Measurements from ENCODE around the gene SIX2. TPM values are rescaled to one million over a fixed set of nuclear protein-coding genes. Genes with fewer than 3 reads are reported as not detected.
A peak's percentile ranks its signal among the peaks of the same experiment; 100 is the strongest.

The SIX2 gene
- total and polyA plus RNA-seq, 12 donors, result 0.06 to 0.40 (median 0.14) TPM; not detected in 5

- Histone ChIP-seq H3K9me3 (replicated peaks in 1 of 3) (no peaks in the 10 kb centered on the region), H3K27ac (no peak overlapping the region), H3K4me3 (no peak overlapping the region), H3K36me3 (replicated peaks in 1 of 2) (no peaks in the 10 kb centered on the region), H3K4me1 (replicated peaks in 1 of 2) (no peaks in the 10 kb centered on the region), H3K27me3 (peaks cover 19% of the 10 kb centered on the region)
- no peak for TF ChIP-seq CTCF (IDR thresholded peaks at IDR 0.05)
- no peak for TF ChIP-seq POLR2A (IDR thresholded peaks at IDR 0.05)
- intact Hi-C loops (cut with DNase I), result no loop called here
- 54 to 81% (median 66%) methylated on average over 9 to 15 of the region's 15 CpGs for WGBS, 4 donors
- DNase-seq, result peak in 3 of 7 donors; percentile 70 to 90 (median 72)
Measured at GRCh38 chr2:44970846-44971450, 38.3 kb downstream of the SIX2 start.

GRCh38 chr2:44969936-44970335 is 39.3 kb downstream of the SIX2 start:
- 86 to 92% (median 90%) methylated on average over 4 of the region's 4 CpGs for WGBS, 4 donors
- intact Hi-C loops (cut with DNase I), result no loop called here
- no peak overlapping the region for H3K4me3 ChIP-seq
- no peak for DNase-seq
- no peaks in the 10 kb centered on the region for H3K4me1 ChIP-seq (replicated peaks in 1 of 2)
- peaks cover 20% of the 10 kb centered on the region for H3K27me3 ChIP-seq
- no peaks in the 10 kb centered on the region for H3K9me3 ChIP-seq (replicated peaks in 1 of 3)
- TF ChIP-seq CTCF (IDR thresholded peaks at IDR 0.05) (no peak), POLR2A (IDR thresholded peaks at IDR 0.05) (no peak)
- no peak overlapping the region for H3K27ac ChIP-seq
- H3K36me3 ChIP-seq (replicated peaks in 1 of 2), result no peaks in the 10 kb centered on the region

DNA sequence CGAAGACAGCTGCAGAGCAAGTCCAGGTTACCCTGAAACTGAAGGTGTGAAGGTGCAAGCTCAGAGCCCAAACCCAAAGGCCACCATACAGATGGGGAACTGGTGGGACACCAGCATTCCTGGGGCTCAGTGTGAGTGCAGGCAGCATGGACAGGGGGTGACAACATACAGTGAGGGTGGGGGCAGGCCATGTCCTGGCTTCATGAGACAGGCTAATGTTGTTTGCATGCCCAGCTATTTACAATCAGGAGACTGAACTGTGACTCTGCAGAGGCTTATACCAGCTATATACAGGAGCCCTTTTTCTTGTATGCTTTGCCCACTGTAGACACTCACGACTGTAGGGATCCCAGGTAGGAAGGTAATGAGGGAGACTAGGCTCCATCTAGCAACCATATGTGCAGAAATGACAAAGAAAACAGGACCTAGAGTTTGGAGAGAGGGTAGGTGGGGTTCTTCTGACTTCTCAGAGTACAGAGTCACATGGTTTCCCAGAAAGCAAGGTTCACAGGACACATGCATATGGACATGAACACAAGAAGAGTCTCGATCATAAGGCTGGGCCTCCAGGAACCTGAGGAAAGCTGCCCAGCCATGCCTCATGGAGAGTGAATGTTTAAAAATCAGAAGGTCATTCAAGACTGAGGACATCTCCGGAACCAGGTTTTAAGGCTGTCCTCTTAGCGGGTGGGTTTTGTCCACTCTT is 41.4 kb downstream of the SIX2 start:
- Histone ChIP-seq H3K27ac (no peak overlapping the region), H3K4me1 (replicated peaks in 1 of 2) (no peaks in the 10 kb centered on the region), H3K36me3 (replicated peaks in 1 of 2) (no peaks in the 10 kb centered on the region), H3K9me3 (replicated peaks in 1 of 3) (no peaks in the 10 kb centered on the region), H3K27me3 (peaks cover 13% of the 10 kb centered on the region), H3K4me3 (no peak overlapping the region)
- TF ChIP-seq POLR2A (IDR thresholded peaks at IDR 0.05) (no peak), CTCF (IDR thresholded peaks at IDR 0.05) (no peak)
- 84 to 91% (median 87%) methylated on average over 5 of the region's 5 CpGs for WGBS, 4 donors
- DNase-seq, result peak in 1 of 7 donors; percentile 2
- intact Hi-C loops (cut with DNase I), result no loop called here

DNA sequence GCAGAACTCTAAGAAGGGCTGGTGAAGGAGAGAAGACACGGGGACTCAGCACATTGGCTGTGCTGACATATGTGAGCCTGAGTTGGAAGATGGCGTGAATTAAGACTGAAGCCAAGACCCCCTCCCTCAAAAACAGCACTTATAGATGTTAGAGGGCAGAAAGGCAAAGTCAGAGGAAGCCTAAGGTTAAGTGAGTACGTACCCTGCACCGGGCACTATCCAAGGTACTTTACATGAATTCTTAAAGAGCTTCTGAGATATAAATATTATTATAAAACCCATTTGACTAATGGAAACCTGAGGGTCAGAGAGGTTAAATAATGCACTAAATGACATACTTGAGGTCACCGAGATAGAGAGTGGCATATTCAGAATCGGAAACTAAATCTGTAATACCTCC is 42.2 kb downstream of the SIX2 start:
- Histone ChIP-seq H3K27ac (no peak overlapping the region), H3K4me1 (replicated peaks in 1 of 2) (no peaks in the 10 kb centered on the region), H3K36me3 (replicated peaks in 1 of 2) (no peaks in the 10 kb centered on the region), H3K27me3 (peaks cover 10% of the 10 kb centered on the region), H3K4me3 (no peak overlapping the region), H3K9me3 (replicated peaks in 1 of 3) (no peaks in the 10 kb centered on the region)
- peak in 1 of 7 donors; percentile 3 for DNase-seq
- intact Hi-C loops (cut with DNase I), result no loop called here
- no peak for TF ChIP-seq CTCF (IDR thresholded peaks at IDR 0.05)
- TF ChIP-seq POLR2A (IDR thresholded peaks at IDR 0.05), result no peak
- 69 to 89% (median 71%) methylated on average over 6 of the region's 6 CpGs for WGBS, 4 donors
